ENCODE data around the gene ITPK1. TPM values are rescaled to one million over a fixed set of nuclear protein-coding genes. Genes with fewer than 3 reads are reported as not detected.

Gene ITPK1
- polyA plus RNA-seq, 2 of the 4 experiments (the other 2 are of a cell fraction): 46.2 to 47.0 TPM

DNA sequence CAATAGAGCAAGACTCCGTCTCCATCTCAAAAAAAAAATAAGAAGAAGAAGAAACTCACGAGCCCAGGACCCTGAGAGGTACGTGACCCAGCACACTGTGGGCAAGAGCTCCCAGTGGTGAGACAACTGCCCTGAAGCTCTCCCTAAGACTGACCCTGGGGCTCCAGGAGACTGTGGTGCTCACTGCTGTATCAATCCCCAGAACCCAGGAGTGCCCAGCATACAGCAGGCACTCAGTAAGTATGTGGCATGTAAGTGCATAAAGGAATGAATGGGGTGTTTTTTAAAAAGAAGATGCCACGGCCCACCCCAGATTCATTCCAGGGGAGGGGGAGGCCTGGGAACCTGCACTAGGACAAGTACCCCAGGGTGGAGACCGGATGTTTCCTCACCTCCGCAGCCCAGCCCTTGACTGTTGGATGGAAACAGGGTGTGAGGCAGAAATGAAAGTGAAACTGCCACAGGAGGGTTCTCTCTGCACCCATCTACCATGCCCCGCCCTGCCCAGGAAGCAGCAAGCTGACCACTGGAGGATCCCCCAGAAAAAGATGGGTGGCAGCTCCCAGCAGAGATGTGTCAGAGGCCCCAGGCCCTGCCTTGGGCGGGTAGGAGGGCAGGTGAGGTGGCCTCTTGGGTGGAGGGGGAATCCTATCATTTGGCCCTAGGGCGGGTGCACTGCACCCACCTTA lies 12.2 kb downstream of the ITPK1 start:
- POLR2A ChIA-PET: no interaction called here
- Histone ChIP-seq H3K4me2 (peak overlapping the region; percentile 9; the same call in 1 of the 3 replicates), H3K4me3 (no peak overlapping the region), H3K27ac (0 out of 6 replicates have a peak overlapping the region, but pooled peaks of 1 of the 2 experiments have one; percentile 23), H3K4me1 (peaks cover 18% of the 10 kb centered on the region), H3K9me3 (no peaks in the 10 kb centered on the region)
- DNase-seq (ENCODE audit: low read depth in 1 of 2, low spot score in 1 of 2): no peak
- CTCF ChIA-PET: interaction anchor here (1.3 to 17.3 kb wide), 2 partner anchors 11 to 151 kb away, joined by 3 to 148 read pairs; partner anchors contain the start of gene ITPK1
- no peak for FAIRE-seq
- no peak for ATAC-seq
- 90% methylated on average over 9 of the region's 9 CpGs for WGBS (ENCODE audit: missing lambda C conversion rate)
- no peak for TF ChIP-seq RARB (CRISPR knock-in tag; IDR thresholded peaks at IDR 0.05)
- no peak for TF ChIP-seq RFX5 (IDR thresholded peaks at IDR 0.05)
- no peak for TF ChIP-seq HOXA7 (CRISPR knock-in tag; IDR thresholded peaks at IDR 0.05)
- no peak for TF ChIP-seq MAZ (IDR thresholded peaks at IDR 0.05; ENCODE audit: borderline replicate concordance, low read depth, low read length)
- no peak for TF ChIP-seq NFE2L2 (conservative IDR thresholded peaks at IDR 0.05; ENCODE audit: low read length)
- TF ChIP-seq, protein P1, sequence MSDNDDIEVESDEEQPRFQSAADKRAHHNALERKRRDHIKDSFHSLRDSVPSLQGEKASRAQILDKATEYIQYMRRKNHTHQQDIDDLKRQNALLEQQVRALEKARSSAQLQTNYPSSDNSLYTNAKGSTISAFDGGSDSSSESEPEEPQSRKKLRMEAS (IDR thresholded peaks at IDR 0.05): no peak
- TF ChIP-seq HDAC2 (IDR thresholded peaks at IDR 0.05): no peak
- TF ChIP-seq, protein P2, sequence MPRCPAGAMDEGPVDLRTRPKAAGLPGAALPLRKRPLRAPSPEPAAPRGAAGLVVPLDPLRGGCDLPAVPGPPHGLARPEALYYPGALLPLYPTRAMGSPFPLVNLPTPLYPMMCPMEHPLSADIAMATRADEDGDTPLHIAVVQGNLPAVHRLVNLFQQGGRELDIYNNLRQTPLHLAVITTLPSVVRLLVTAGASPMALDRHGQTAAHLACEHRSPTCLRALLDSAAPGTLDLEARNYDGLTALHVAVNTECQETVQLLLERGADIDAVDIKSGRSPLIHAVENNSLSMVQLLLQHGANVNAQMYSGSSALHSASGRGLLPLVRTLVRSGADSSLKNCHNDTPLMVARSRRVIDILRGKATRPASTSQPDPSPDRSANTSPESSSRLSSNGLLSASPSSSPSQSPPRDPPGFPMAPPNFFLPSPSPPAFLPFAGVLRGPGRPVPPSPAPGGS (IDR thresholded peaks at IDR 0.05): no peak
- TF ChIP-seq, protein P3, sequence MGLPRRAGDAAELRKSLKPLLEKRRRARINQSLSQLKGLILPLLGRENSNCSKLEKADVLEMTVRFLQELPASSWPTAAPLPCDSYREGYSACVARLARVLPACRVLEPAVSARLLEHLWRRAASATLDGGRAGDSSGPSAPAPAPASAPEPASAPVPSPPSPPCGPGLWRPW (IDR thresholded peaks at IDR 0.05): no peak
- TF ChIP-seq EP300 (IDR thresholded peaks at IDR 0.05): no peak
- TF ChIP-seq EHF (CRISPR knock-in tag; IDR thresholded peaks at IDR 0.05): no peak
- TF ChIP-seq TFCP2L1 (CRISPR knock-in tag; IDR thresholded peaks at IDR 0.05): no peak
- no peak for TF ChIP-seq FOXS1 (CRISPR knock-in tag; IDR thresholded peaks at IDR 0.05)

DNA sequence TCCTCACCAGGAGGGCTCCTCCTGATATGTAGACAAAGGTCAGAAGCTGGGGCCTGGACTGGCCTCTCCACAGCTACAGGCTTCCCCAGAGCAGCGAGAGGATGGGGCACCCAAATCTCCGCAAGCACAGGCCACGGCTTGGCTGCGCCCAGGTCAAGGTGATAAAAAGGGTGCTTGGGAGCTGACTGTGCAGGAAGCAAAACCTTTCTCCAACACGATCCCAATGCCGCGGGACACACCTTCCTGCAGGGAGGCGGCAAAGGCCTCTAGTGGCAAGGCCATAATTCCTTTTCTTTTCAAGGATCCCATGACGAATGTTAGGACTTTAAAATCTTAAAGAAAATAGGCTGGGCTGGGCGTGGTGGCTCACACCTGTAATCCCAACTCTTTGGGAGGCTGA lies 13.6 kb downstream of the ITPK1 start:
- WGBS (ENCODE audit: missing lambda C conversion rate): 88% methylated on average over 10 of the region's 10 CpGs
- no peak for FAIRE-seq
- H3K4me2 ChIP-seq: no peak overlapping the region
- ATAC-seq: no peak
- no peak overlapping the region for H3K4me3 ChIP-seq
- POLR2A ChIA-PET: interaction anchor here (0.8 kb wide), 1 partner anchor 11 kb away, joined by 3 read pairs; no protein-coding TSS in a partner anchor
- H3K4me1 ChIP-seq: peaks cover 18% of the 10 kb centered on the region
- no peak overlapping the region for H3K27ac ChIP-seq
- CTCF ChIA-PET: interaction anchor here (0.8 to 17.3 kb wide), 4 partner anchors 12 to 59 kb away, joined by 3 to 148 read pairs (median 4); partner anchors contain the start of gene ITPK1
- no peak for DNase-seq (ENCODE audit: low read depth in 1 of 2, low spot score in 1 of 2)
- H3K9me3 ChIP-seq: no peaks in the 10 kb centered on the region
- TF ChIP-seq RNF2 (IDR thresholded peaks at IDR 0.05; ENCODE audit: borderline replicate concordance, low read depth): no peak
- no peak for TF ChIP-seq HDAC2 (IDR thresholded peaks at IDR 0.05)
- TF ChIP-seq KDM5A (IDR thresholded peaks at IDR 0.05): no peak
- no peak for TF ChIP-seq KDM1A (IDR thresholded peaks at IDR 0.05; ENCODE audit: low read depth)
- TF ChIP-seq CHD4 (IDR thresholded peaks at IDR 0.05; ENCODE audit: borderline replicate concordance): no peak
- TF ChIP-seq, protein P4, sequence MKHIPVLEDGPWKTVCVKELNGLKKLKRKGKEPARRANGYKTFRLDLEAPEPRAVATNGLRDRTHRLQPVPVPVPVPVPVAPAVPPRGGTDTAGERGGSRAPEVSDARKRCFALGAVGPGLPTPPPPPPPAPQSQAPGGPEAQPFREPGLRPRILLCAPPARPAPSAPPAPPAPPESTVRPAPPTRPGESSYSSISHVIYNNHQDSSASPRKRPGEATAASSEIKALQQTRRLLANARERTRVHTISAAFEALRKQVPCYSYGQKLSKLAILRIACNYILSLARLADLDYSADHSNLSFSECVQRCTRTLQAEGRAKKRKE (CRISPR knock-in tag; IDR thresholded peaks at IDR 0.05; ENCODE audit: low read depth): no peak
- TF ChIP-seq, protein P5, sequence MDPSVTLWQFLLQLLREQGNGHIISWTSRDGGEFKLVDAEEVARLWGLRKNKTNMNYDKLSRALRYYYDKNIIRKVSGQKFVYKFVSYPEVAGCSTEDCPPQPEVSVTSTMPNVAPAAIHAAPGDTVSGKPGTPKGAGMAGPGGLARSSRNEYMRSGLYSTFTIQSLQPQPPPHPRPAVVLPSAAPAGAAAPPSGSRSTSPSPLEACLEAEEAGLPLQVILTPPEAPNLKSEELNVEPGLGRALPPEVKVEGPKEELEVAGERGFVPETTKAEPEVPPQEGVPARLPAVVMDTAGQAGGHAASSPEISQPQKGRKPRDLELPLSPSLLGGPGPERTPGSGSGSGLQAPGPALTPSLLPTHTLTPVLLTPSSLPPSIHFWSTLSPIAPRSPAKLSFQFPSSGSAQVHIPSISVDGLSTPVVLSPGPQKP (IDR thresholded peaks at IDR 0.05; ENCODE audit: low read depth, low read length): no peak
- TF ChIP-seq CBX2 (IDR thresholded peaks at IDR 0.05; ENCODE audit: borderline replicate concordance, low read depth): no peak
- TF ChIP-seq RAD21 (conservative IDR thresholded peaks at IDR 0.05 in 1 of 2, IDR thresholded peaks at IDR 0.05 in 1 of 2): no peak
- TF ChIP-seq, protein P1 (IDR thresholded peaks at IDR 0.05): no peak
- TF ChIP-seq FOSB (CRISPR knock-in tag; IDR thresholded peaks at IDR 0.05): no peak
- TF ChIP-seq CEBPB (IDR thresholded peaks at IDR 0.05): no peak
